ENCODE results near the gene PIGA.

Gene PIGA

GRCh38 chrX:15269618-15270521, 65.5 kb downstream of the PIGA start, which contains the start of gene ASB9:
Gene ASB9 (minus strand): TSS chrX:15270083. CDS start chrX:15269874, 209 bp downstream.
- no peak within 1 kb of the TSS for H3K4me3 ChIP-seq (replicated peaks; ENCODE audit: insufficient read depth, low read length)
- no peaks in the 10 kb centered on the region for H3K27me3 ChIP-seq (ENCODE audit: insufficient read depth, poor library complexity, severe bottlenecking)
- no peak within 1 kb of the TSS for H3K27ac ChIP-seq (replicated peaks)
- TF ChIP-seq GABPA (IDR thresholded peaks at IDR 0.05; ENCODE audit: low read depth) = no peak
- no peak for TF ChIP-seq REST (IDR thresholded peaks at IDR 0.05; ENCODE audit: insufficient replicate concordance, low read depth)
- no peak for TF ChIP-seq CTCF (IDR thresholded peaks at IDR 0.05; ENCODE audit: insufficient read depth, low read length)
- TF ChIP-seq SPI1 (IDR thresholded peaks at IDR 0.05; ENCODE audit: borderline replicate concordance, low read depth) = no peak
- no peak for TF ChIP-seq POLR2AphosphoS5 (IDR thresholded peaks at IDR 0.05; ENCODE audit: low read depth)
- DNase-seq (ENCODE audit: low read depth in 1 of 2, low spot score in 1 of 2) = no peak

Data from HL-60 (cell line).